Femur (tissue), 1 donor: ENCODE measurements around the gene PCDH19.
"Not testable (repeated sequence)": the region's sequence is repeated elsewhere in the genome, so short reads cannot be mapped to it uniquely, and the experiment has no call there.

ENCODE experiments used
- DNase-seq: peaks from one replicate; pipeline ENCODE4 v3.0.0-alpha.2; 2017

The PCDH19 gene, protein sequence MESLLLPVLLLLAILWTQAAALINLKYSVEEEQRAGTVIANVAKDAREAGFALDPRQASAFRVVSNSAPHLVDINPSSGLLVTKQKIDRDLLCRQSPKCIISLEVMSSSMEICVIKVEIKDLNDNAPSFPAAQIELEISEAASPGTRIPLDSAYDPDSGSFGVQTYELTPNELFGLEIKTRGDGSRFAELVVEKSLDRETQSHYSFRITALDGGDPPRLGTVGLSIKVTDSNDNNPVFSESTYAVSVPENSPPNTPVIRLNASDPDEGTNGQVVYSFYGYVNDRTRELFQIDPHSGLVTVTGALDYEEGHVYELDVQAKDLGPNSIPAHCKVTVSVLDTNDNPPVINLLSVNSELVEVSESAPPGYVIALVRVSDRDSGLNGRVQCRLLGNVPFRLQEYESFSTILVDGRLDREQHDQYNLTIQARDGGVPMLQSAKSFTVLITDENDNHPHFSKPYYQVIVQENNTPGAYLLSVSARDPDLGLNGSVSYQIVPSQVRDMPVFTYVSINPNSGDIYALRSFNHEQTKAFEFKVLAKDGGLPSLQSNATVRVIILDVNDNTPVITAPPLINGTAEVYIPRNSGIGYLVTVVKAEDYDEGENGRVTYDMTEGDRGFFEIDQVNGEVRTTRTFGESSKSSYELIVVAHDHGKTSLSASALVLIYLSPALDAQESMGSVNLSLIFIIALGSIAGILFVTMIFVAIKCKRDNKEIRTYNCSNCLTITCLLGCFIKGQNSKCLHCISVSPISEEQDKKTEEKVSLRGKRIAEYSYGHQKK (N-terminal part only)

DNA sequence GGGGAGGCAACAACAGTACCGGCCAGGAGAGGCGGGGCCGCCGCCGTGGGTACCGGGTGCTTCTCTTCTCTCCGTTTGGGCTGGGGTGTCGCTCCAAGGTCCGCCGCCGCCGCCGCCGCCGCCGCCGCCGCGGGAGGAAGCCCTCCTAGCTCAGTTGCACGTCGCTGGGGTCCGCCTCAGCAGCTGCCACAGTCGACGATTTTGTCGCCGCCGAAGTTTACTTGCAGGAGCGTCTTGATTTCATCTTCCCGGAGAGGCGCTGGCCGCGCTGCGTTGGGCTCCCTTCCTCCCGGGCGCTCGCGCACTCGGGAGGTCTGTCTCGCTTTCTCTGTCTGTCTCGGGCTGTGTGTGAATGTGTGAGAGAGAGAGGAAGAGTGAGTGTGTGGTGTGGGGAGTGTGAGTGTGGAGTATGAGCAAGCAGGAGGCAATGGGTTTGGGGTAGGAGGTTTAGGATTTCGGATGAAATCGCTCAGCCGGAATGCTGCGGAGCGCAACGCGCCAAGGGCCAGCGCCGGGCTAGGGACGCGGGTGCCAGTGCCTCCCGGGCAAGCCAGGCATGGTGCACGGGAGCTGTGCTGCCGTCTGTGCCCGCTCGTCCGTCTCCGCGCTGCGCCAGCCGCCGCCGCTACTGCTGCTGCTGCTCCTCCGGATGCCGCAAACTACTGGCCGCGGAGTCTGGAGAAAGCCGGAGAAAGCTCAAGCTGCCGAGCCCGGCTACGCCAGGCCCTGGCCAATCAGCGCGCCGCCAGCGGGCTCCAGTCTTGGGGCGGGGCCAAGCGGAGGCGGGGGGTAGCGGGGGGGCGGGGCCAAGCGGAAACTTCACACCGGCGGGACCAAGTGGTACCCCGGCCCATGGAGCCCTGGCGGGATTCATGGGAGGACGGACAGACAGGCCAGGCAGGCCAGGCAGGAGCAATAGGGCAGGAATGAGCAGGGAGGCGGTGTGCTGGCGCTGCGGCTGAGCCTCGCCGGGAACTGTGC is at the start of gene PCDH19:
Gene PCDH19, minus strand, starts transcription at position 664 of the 981 bp plus-strand sequence. CDS start 1,676 bp downstream, outside the sequence.
- DNase-seq = peak; percentile 76

DNA sequence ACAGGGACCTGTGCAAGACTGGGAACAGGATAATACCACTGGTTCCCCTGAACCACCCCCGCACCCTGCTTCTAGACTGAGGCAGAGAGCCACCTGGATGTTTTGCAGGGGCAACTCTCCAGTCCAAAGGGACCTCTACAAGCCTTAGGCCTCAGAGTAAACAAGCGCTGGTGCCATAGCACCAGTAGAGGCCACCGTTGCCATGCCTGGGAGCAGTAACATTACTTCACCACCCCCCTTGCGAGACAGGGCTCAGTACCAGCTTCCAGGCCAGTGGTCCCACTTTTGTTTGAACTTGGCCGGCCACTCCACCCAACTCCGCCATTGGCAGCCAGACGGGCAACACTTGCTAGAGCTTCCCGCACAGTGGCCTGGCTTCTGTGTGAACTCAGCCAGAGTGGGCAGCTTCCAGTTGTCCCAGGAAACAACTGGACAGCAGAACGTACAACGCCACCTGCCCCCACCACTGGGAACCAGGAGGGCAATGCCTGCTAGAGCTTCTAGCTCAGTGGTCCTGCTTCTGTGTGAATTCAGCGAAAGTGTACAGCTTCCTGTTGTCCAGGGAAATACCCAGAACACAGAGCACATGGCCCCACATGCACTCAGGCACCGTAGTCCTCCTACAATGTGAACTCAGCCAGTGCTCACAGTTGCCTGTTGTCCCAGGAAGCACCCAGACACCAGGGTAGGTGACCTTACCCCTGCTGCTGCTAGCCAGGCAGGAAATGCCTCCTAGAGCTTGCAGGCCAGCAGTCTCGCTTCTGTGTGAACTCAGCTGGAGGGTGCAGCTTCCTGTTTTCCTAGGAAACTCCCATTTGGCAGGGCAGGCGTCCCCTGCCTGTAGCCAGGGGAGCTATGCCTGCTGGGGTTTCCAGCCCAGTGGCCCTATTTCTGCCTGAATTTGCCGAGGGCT is 39.9 kb upstream of the PCDH19 start:
- peak; percentile 29 for DNase-seq

DNA sequence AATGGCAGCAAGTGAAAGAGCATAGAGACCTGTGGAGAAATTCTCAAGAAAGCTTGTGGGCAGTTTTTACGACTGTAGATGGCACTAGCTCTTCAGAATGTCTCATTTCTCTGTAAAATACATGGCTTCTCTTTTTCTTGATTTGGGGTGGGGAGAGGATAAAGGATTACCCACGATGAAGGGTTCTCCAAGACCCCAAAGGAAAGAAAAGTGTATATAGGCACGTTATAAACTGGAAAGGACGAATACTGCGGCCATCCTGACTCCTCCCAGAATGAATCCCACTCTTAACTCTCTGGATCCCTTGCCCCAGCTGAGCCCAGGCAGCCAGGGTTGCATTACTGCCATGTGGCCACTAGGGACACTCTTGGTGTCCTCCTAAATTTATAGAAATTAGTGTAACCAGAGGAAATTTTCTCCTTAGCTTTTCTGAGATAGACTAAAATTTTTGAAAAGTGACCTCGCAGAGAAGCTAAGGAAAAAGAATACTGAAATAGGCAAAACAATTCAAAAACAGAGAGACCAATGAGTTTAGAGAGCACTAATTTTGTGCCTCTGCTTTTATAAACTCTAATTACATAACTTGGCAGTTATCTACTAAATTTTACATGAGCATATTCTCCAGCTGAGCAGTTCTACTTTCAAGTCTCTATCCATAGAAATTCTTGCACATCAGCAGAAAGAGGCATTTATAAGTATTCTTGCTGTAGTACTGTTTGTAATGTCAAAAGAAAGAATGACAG is 37.8 kb upstream of the PCDH19 start:
- peak; percentile 78 for DNase-seq

DNA sequence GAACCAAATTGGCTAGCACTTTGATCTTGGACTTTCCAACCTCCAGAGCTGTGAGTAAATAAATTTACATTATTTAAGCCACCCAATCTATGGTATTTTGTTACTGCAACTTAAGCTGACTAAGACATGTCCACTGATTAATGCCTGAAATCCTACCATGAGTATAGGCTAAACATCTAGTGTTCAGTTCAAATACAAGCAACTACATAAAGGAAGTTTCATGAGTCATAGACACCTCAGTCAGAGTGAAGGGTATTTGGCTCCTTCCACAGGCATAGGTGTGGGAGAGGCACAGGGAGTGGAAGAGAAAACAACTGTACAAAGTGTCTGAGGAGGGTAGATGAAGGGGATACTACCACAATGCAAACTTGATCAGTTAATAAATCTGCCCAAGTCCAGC is 35.5 kb upstream of the PCDH19 start:
- no peak for DNase-seq

DNA sequence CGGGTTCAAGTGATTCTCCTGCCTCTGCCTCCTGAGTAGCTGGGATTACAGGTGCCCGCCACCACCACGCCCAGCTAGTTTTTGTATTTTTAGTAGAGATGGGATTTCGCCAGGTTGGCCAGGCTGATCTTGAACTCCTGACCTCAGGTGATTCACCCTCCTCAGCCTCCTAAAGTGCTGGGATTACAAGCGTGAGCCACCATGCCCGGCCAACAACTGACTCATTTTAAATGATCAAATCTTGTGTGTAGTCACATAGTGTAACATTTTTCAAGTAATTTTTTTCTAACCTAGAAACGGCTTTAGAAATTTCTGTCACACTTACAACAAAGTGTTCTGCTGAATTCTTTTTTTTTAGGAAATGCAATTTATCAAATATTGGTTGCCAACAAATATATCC is 31.2 kb upstream of the PCDH19 start:
- DNase-seq = not testable (repeated sequence)

DNA sequence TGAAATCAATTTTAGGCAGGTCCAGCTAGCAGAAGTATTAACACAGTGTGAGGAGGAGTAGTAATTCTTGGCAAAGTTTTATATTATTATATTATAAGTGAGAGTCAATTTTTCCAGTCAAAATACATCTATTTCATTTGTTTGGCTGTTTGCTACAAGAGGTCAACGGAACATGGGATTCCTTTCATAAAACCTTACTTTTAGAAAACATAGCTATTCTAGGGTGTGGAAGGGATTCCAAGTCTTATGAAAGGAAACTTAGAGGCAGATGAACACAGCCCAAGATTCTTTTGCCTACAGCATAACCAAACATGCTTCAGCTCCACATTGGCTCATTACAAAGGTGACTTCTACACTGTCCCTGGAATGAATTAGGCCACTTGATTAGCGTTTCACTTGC is 29.9 kb upstream of the PCDH19 start:
- DNase-seq = no peak

DNA sequence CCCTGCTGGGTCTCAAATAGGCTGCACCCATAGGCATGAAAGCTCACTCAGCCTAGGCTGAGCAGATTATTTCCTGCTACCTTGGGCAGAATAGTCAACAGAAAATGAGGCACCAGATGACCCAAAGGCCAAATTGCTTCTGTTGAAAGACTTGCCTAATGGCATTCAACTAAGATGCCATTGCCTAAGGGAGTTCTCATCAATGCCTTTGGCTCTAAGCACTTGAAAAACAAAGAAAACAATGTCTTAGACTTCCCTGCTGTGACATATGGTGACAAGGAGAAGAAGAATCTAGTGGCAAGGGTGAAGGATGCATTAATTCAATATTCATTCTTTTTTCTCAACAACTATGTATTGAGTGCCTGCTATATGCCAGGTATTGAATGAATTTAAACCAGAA is 25.7 kb upstream of the PCDH19 start:
- DNase-seq = no peak

DNA sequence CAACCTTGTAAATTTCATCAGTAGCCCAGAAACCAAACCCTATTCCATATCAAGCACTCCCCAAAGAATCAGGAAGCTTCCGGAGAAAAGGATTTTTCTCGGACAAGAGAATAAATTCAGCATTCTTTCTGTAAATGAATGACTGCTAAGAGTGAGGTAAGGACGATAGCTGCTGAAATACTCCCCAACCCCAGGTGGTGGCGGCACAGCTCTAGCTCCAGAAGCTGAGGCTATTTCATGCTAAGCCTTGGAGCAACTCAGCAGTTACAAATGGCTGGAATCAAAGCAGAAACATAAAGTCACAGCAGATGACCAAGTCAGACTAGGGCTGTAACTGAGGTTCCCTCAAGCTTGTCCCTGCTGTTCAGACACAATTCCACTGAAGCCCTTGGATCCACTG is 13.9 kb upstream of the PCDH19 start:
- DNase-seq = no peak

DNA sequence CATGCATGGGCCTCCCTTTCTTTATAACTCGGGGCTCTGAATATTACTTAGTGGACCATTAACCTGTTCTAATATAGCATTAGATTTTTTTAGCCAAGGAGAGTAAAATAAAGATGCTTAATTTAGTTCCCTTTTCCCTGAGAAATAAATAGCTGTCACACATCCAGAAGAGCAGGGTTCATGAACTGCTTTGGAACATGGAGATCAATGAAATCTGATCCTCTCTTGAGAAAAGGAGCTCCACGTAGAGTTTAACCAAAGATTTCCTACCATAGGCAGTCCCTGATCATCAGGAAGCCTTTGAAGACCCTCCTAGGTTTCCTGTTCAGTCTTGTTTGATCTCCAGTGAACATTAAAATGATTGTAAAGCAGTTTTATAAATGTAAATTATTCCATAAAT is 8.5 kb upstream of the PCDH19 start:
- DNase-seq = no peak

DNA sequence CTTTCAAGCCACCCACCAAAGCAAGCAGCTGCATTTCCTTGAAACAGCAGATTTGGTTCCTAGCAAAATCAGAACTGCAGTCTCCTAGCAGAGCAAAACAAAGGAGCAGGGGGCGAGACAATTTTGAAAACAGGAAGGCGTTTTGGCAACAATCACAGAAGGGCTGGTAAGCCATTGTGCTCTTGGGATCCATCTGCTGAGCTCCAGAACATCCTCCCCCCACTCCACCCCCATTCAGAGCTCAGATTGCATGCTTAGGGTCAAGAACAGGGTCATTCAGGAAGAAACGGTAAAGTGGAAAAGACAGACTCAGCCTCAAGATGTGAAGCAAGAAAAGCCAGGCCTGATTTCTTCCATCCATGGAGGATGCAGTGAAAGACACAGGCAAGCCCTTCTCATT is 7.6 kb upstream of the PCDH19 start:
- peak; percentile 49 for DNase-seq

DNA sequence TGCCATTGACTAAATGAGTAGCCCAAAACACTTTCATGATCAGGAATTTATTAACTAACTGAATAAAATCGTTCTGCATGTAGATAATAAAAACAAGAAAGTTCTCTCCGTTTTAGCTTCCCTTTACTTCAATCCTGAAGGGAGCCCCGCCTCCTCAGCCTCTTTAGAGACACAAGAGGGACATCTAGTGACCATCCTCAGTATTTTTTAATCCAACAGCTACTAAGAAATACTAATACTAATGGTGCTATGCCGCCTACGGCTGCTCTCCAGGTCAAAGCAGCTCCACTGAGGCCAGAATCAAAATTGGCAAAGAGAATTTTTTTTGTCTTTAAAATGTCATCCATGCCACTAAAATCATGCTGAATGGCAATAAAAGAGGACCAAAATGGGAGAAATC is 3.2 kb upstream of the PCDH19 start:
- DNase-seq = peak; percentile 56

DNA sequence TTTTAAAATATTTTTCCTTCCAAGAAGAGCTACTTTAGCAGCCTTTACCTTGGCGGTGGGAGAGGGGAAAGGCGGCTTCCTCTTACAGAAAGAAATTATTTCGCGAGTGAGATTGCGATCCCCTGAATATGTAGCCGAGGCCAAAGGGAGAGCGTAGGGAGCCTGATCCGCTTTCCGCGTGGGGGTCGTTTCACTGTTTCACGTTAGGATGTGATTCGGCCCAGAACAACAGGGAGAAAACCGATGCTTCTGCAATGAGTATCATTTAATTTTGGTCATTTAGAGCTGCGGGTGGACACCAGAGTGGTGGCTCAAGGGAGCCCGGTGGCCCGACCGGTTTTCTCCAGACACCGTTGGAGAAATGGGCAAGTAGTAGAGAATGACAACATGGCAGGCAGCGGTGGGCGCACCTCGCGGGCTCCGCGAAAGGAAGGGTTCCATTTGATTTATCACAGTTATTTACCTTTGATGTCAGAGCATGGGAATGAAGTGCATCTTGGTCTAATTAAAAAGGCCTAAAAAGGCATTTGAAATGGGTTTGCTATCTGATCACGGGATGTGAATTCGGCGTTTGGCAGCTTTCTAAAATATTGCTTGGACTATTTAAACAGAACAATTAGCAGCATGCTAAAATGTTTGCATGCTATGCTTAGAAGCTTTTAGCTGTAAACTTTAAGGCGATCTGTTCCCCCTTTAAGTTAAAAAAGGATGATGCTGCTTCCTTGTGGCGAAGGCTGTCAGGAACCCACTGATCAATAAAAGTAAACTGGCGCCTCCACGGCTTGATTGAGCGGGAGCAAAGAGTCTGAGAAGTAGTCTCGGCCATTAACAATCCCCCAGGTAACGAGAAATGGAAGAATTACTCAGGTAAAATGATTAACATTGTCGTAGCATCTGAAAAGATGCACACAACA is 2.0 kb upstream of the PCDH19 start:
- DNase-seq = no peak

DNA sequence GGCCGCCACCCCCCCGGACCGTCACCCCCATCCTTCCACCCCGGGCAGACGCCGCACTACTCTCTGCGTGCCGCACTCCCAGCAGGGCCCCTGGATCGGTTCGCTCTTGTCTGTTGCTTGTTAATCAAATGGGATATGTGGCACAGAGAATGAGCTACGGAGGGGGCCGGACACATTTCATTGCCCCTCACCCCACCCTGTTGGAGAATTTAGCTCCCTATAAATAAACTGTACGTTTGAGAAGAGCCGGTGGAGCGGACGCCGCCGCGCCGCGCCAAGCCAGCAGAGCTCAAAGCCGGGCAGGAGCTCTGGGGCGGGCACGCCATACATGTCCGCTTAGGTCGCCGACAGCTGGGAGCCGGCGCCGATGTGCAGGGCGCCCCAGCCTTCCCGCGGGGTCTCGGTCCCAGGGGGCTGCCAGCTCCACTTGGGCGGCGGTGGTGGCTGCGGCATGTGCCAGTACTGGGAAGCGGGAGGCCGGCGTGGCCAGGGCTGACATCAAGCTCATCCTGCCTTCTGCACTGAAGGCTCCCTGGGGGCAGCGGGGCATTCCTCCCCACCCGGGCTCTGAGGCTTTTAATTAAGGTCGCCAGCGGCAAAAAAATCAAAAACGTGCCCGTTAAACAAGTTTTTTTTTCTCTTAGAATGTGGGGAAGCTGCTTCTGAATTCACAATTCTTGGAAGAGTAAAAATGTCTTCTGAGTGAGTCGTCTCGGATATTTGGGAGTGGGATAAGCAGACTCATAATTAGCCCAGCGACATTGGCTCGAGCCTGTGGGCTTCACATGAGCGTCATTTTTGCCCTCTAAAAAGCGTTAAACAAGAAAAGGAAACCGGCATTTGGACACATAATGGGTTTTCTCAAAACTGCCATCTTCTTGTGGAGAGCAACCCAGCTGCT is 1.1 kb upstream of the PCDH19 start:
- no peak for DNase-seq

DNA sequence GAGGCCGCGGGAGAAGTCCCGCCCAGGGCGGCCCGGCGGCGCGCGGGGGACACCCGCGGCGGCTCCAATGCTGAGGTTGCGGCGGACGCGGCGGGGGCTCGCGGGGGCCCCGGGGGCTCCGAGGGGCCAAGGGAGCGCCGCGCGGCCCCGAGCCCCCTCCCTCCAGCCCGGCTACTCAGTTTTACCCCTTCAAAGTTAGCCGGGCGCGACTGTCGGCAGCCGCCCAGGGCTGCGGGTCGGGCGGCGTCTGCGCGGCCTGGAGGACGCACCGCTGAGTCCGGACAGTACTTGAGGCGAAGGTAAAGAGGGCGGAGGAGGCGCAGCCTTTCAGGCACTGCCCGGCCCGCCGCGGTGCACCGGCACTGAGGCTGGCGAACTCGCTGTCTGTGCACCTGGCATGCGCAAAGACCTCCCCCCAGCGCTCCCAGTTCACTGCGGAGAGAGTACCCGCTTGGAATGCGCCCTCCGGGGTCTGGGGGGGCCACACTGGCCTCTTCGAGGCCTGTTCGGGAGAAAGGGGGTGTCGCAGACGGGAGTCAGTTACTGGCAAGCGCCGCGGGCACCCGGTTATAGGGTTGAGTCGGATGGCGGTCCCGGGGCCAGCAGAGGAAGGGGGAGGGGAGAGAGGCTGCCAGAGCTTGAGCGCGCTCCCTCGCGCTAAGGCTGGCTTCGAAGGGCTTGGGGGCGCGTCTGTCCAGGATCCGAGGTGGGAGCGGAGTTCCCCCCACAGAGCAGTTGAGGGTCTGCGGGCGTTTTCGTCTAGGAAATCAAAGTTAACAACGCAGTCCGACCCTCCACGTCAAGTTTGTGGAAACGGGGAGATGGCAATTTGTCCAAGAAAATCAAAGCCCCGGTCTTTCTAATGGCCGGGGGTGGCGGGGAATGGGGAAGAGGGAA is 1.1 kb downstream of the PCDH19 start:
- DNase-seq = no peak

DNA sequence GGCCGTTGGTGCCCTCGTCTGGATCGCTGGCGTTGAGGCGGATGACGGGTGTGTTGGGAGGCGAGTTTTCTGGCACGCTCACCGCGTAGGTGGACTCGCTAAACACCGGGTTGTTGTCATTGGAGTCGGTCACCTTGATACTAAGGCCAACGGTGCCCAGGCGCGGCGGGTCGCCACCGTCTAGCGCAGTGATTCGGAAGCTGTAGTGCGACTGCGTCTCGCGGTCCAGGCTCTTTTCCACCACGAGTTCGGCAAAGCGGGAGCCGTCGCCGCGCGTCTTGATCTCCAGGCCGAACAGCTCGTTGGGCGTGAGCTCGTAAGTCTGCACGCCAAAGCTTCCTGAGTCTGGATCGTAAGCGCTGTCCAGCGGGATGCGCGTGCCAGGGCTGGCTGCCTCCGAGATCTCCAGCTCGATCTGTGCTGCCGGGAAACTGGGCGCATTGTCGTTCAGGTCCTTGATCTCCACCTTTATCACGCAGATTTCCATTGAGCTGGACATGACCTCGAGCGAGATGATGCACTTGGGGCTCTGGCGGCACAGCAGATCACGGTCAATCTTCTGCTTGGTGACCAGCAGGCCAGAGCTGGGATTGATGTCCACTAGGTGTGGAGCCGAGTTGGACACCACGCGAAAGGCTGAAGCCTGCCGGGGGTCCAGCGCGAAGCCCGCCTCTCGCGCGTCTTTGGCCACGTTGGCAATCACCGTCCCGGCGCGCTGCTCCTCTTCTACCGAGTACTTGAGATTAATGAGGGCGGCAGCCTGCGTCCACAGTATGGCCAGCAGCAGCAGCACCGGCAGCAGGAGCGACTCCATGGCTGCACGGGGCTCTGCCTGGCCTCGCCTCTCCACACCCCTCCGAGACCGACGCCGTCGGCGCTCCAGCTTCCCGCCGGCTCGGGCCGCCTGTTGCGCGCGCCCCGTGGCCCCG is 2.0 kb downstream of the PCDH19 start:
- peak; percentile 38 for DNase-seq

DNA sequence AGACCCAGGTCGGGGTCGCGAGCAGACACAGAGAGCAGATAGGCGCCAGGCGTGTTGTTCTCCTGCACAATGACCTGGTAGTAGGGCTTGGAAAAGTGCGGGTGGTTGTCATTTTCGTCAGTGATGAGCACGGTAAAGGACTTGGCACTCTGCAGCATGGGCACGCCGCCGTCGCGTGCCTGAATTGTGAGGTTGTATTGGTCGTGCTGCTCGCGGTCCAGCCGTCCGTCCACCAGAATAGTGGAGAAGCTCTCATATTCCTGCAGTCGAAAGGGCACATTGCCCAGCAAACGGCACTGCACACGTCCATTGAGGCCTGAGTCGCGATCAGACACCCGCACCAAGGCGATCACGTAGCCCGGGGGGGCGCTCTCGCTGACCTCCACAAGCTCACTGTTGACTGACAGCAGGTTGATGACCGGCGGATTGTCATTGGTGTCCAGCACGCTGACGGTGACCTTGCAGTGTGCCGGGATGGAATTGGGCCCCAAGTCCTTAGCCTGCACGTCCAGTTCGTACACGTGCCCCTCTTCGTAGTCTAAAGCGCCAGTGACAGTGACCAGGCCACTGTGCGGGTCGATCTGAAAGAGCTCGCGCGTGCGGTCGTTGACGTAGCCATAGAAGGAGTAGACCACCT is 2.8 kb downstream of the PCDH19 start:
- DNase-seq = no peak
